Lower leg skin (tissue), 3 donors: ENCODE results near the gene ADAM33.

Experiments
- CTCF ChIP-seq, 3 donors: fragments of 450-650 bp; IDR thresholded peaks; one replicate each; pipeline ENCODE4 v1.5.1; 2016; ENCODE audit warnings: antibody characterized with exemption in 3 of 3, mild to moderate bottlenecking in 3 of 3, moderate library complexity in 2 of 3
- POLR2A ChIP-seq, 2 donors: fragments of 450-650 bp; IDR thresholded peaks; one replicate each; pipeline ENCODE4 v1.6.1; 2016 to 2017; ENCODE audit warnings: antibody characterized with exemption in 2 of 2, mild to moderate bottlenecking in 1 of 2, moderate library complexity in 1 of 2

DNA sequence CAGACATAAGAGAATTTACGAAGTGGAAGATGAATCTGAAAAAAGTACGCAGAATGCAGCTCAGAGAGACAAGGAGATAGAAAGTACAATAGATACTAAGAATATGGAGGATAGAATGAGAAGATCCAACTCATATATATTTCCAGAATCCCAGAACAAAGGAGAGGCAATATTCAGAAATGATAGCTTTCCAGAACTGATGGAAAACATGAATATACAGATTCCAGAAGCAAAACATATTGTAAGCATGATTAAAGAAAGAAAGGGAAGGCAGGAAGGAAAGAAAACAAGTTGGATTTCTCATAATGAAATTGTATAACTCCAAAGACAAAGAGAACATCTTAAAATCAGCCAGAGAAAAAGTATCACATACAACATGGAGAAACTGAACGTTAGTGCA lies 41.6 kb downstream of the ADAM33 start:
- TF ChIP-seq CTCF (IDR thresholded peaks at IDR 0.05) (no peak), POLR2A (IDR thresholded peaks at IDR 0.05) (no peak)
